B cell (primary cell): ENCODE measurements around the gene RAD51. TPM values are rescaled to one million over a fixed set of nuclear protein-coding genes. Genes with fewer than 3 reads are reported as not detected.

Source experiments
- ATAC-seq: fragments of 200-7000 bp; cut with Tn5 transposase; one replicate; pipeline ENCODE4 v1.10.0; 2021; ENCODE audit warnings: low read depth, mild to moderate bottlenecking, moderate number of reproducible peaks, moderate library complexity
- CTCF ChIA-PET: fragments of 350-600 bp; sonication (Branson Sonifier 250); formaldehyde crosslinking; loops from one replicate; lab custom pipeline; 2021; ENCODE audit warnings: antibody characterized with exemption, inconsistent platforms; lab: Charles Lee
- POLR2A ChIA-PET: fragments of 350-600 bp; sonication (Branson Sonifier 250); formaldehyde crosslinking; loops from one replicate; lab custom pipeline; 2021; ENCODE audit warnings: antibody characterized with exemption; lab: Charles Lee
- DNase-seq: peaks from one replicate; pipeline ENCODE4 v3.0.0; 2013
- H2AFZ ChIP-seq: 2 replicates; pipeline ENCODE4 v1.6.1; 2012; ENCODE audit warnings: mild to moderate bottlenecking, low read depth, low read length; ENCODE audit not compliant: insufficient read depth, poor library complexity, severe bottlenecking
- H3K27ac ChIP-seq, 2 donors: 1 replicate in 1 of 2; 2 replicates in 1 of 2; pipeline ENCODE4 v1.5.1; 2012 to 2013; ENCODE audit warnings: low read length in 2 of 2, mild to moderate bottlenecking in 2 of 2, moderate library complexity in 1 of 2
- H3K27me3 ChIP-seq, 4 experiments: fragments of 200-600 bp in 1 of 4; sonication (generic) in 1 of 4; replicated peaks in 1 of 4; 1 replicate in 2 of 4; 2 replicates in 2 of 4; pipeline versions ENCODE4 v1.6.1 to v1.7.0; 2013 to 2016; ENCODE audit warnings: low read length in 3 of 4, mild to moderate bottlenecking in 2 of 4, mixed read lengths in 1 of 4, moderate library complexity in 1 of 4; ENCODE audit not compliant: insufficient read depth in 4 of 4, control insufficient read depth in 3 of 4; ENCODE audit errors: control extremely low read depth in 1 of 4
- H3K36me3 ChIP-seq, 2 experiments: replicated peaks in 1 of 2; 1 replicate in 1 of 2; 2 replicates in 1 of 2; pipeline versions ENCODE4 v1.6.1 to v1.7.1; 2013; ENCODE audit warnings: low read length in 1 of 2; ENCODE audit not compliant: insufficient read depth in 2 of 2, control insufficient read depth in 1 of 2; ENCODE audit errors: control extremely low read depth in 1 of 2, extremely low read depth in 1 of 2
- H3K4me1 ChIP-seq, 2 donors: fragments of 200-600 bp in 1 of 2; sonication (generic) in 1 of 2; 1 replicate in 1 of 2; 2 replicates in 1 of 2; pipeline versions ENCODE4 v1.5.1 to v1.6.1; 2013 to 2017; ENCODE audit warnings: low read length in 2 of 2; ENCODE audit not compliant: control insufficient read depth in 2 of 2, insufficient read depth in 2 of 2
- H3K4me2 ChIP-seq: replicated peaks from 2 replicates; pipeline ENCODE3; 2012; ENCODE audit warnings: mild to moderate bottlenecking, low read depth, low read length; ENCODE audit not compliant: poor library complexity, severe bottlenecking
- H3K4me3 ChIP-seq, 5 experiments: fragments of 200-600 bp in 1 of 5; sonication (generic) in 1 of 5; 1 replicate in 3 of 5; 2 replicates in 2 of 5; pipeline versions ENCODE4 v1.5.1 to v1.7.0; 2011 to 2016; ENCODE audit warnings: low read length in 4 of 5, mild to moderate bottlenecking in 4 of 5, low read depth in 2 of 5, control low read depth in 1 of 5, moderate library complexity in 1 of 5; ENCODE audit not compliant: insufficient read depth in 1 of 5; ENCODE audit errors: control extremely low read depth in 1 of 5, extremely low read depth in 1 of 5
- H3K79me2 ChIP-seq: fragments of 200-600 bp; sonication (generic); one replicate; pipeline ENCODE4 v1.6.0; 2016; ENCODE audit warnings: low read length; ENCODE audit not compliant: control insufficient read depth, insufficient read depth
- H3K9ac ChIP-seq: fragments of 200-600 bp; sonication (generic); 2 replicates; pipeline ENCODE4 v1.6.1; 2017; ENCODE audit warnings: mild to moderate bottlenecking, low read length, moderate library complexity
- H3K9me3 ChIP-seq, 3 donors: one replicate each; pipeline versions ENCODE4 v1.6.1 to v1.7.1; 2013; ENCODE audit warnings: low read length in 2 of 3; ENCODE audit not compliant: control insufficient read depth in 2 of 3, insufficient read depth in 1 of 3; ENCODE audit errors: control extremely low read depth in 1 of 3
- H4K20me1 ChIP-seq: 2 replicates; pipeline ENCODE4 v1.6.0; 2012; ENCODE audit warnings: mild to moderate bottlenecking, low read length; ENCODE audit not compliant: insufficient read depth, control insufficient read depth, poor library complexity, severe bottlenecking
- H3K27ac Mint-ChIP-seq: one replicate; pipeline ENCODE4 v1.8.0; 2021; ENCODE audit warnings: mixed read lengths
- H3K27me3 Mint-ChIP-seq: one replicate; pipeline ENCODE4 v1.8.0; 2021; ENCODE audit warnings: mixed read lengths
- H3K4me1 Mint-ChIP-seq: one replicate; pipeline ENCODE4 v1.8.0; 2021; ENCODE audit warnings: mixed read lengths
- H3K4me3 Mint-ChIP-seq: one replicate; pipeline ENCODE4 v1.8.0; 2021; ENCODE audit warnings: mixed read lengths
- H3K9me3 Mint-ChIP-seq: one replicate; pipeline ENCODE4 v1.8.0; 2022; ENCODE audit warnings: mixed read lengths; ENCODE audit not compliant: insufficient read depth
- CTCF ChIP-seq: fragments of 200-600 bp; IDR thresholded peaks from one replicate; pipeline ENCODE4 v1.8.0; 2022; ENCODE audit warnings: antibody characterized with exemption, mild to moderate bottlenecking
- EZH2 ChIP-seq: IDR thresholded peaks from 2 replicates; pipeline ENCODE4 v1.6.1; 2012; ENCODE audit warnings: borderline replicate concordance, low read depth, mild to moderate bottlenecking, moderate library complexity, low read length; ENCODE audit not compliant: insufficient read depth, poor library complexity, severe bottlenecking
- WGBS: methylation state at CpG from one replicate; pipeline ENCODE4 v1.1.5; 2013; ENCODE audit warnings: missing lambda C conversion rate; ENCODE audit not compliant: insufficient coverage; 5-methylcytosine and 5-hydroxymethylcytosine counted together
- intact Hi-C: fragments of 100-400 bp; cut with micrococcal nuclease; formaldehyde crosslinking; loops from one replicate; pipeline ENCODE4 v1.10.0; 2022
- polyA plus RNA-seq: library from polyadenylated mRNA; depleted of rRNA; stranded (reverse); fragments of >200 nt; gene quantifications from 2 replicates; pipeline ENCODE4 v1.2.3, GENCODE V29; 2012
- total RNA-seq, 2 donors: library from RNA; stranded (reverse); fragments of 120-200 nt in 1 of 2; gene quantifications; 1 replicate in 1 of 2; 2 replicates in 1 of 2; pipeline versions ENCODE4 v1.2.3 to v1.2.4, GENCODE V29; 2013 to 2022

RAD51 gene
- total and polyA plus RNA-seq, 2 donors (not counting 1 experiment from before 2014, with no cell fraction given) = 0.67 to 1.9 TPM

DNA sequence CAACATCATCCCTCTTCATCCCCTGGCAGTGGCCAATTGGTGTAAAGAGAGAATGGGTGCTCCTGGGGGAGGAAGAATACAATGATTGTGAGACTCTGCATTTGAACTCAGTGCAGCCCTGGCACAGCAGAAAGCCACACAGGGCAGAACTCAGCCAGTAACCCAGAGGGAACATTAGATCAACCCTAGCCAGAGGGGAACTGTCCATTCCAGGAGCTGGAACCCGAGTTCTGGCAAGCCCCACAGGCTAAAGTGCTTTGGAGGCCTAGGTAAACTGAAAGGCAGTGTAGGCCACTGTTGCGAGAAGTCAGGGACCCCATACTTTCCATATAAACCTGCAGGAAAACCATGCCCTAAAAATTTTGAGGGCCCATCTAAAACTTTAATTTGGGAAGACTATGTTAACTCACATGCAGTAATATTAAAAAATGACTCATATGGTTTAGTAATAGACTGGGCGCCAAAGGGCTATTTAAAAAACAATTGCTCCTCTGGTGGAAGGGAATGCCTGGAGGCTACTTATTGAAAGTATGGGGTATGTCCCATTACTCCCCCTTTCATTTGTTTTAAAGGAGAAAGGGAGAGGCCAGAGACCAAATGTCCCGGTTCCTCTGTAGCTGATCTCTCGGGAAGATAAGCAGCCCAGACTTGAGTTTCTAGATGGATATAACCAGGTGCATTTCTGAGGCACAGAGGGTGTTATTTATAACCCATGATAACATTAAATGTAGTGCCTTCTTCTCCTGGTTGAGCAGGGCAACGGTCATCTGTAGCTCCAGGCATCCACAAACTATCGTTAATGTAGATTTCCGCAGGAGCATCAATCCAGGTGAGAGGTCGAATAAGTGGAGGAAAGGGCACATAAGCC, 5.8 kb upstream of the RAD51 start:
- intact Hi-C loops = no loop called here
- H3K27ac Mint-ChIP-seq = no peak overlapping the region

More for the DNA sequence above, 5.8 kb upstream of the RAD51 start:
- no peaks in the 10 kb centered on the region for H4K20me1 ChIP-seq
- H3K27me3 ChIP-seq = no peaks in the 10 kb centered on the region
- Mint-ChIP-seq H3K27me3 (no peaks in the 10 kb centered on the region), H3K4me1 (peaks cover 12% of the 10 kb centered on the region), H3K4me3 (no peak overlapping the region), H3K9me3 (no peaks in the 10 kb centered on the region)
- ChIA-PET CTCF (interaction anchor here (0.6 to 0.7 kb wide), 2 partner anchors 18 to 205 kb away, joined by 3 read pairs; no protein-coding TSS in a partner anchor), POLR2A (no interaction called here)
- WGBS = 100% methylated on average over 3 of the region's 9 CpGs
- H3K4me2 ChIP-seq = no peak overlapping the region
- no peak overlapping the region for H2AFZ ChIP-seq
- DNase-seq = no peak
- TF ChIP-seq CTCF (no peak), EZH2 (no peak)
- peaks cover 9% of the 10 kb centered on the region for H3K79me2 ChIP-seq
- no peak for ATAC-seq
- no peak overlapping the region for H3K4me3 ChIP-seq
- H3K9me3 ChIP-seq = no peaks in the 10 kb centered on the region
- H3K36me3 ChIP-seq = peaks cover 0 to 4% of the 10 kb centered on the region in 2 experiments
- H3K4me1 ChIP-seq = peaks cover 7 to 10% of the 10 kb centered on the region in 2 donors
- H3K9ac ChIP-seq = no peak overlapping the region
- H3K27ac ChIP-seq = no peak overlapping the region
